OCI-LY1 (cell line): ENCODE results near the gene VTI1A.

Experiments
- H2AFZ ChIP-seq: fragments of 200-600 bp; sonication (generic), shearing (Covaris generic); 2 replicates; pipeline ENCODE4 v1.6.0; 2014; ENCODE audit warnings: antibody characterized with exemption, mild to moderate bottlenecking, low read length
- H3F3A ChIP-seq: fragments of 200-600 bp; sonication (generic), shearing (Covaris generic); 2 replicates; pipeline ENCODE4 v1.6.0; 2014; ENCODE audit warnings: mild to moderate bottlenecking, antibody characterized with exemption, low read length, moderate library complexity; ENCODE audit not compliant: insufficient read depth
- H3K27ac ChIP-seq: fragments of 200-600 bp; sonication (generic); 2 replicates; pipeline ENCODE4 v1.5.1; 2014; ENCODE audit warnings: low read length, mixed run types, mild to moderate bottlenecking, low read depth; ENCODE audit not compliant: poor library complexity, severe bottlenecking
- H3K27me3 ChIP-seq: fragments of 200-600 bp; sonication (generic); 2 replicates; pipeline ENCODE4 v1.6.0; 2014; ENCODE audit warnings: antibody characterized with exemption, mild to moderate bottlenecking, low read length, moderate library complexity; ENCODE audit not compliant: insufficient read depth
- H3K36me3 ChIP-seq: fragments of 200-600 bp; sonication (generic); 2 replicates; pipeline ENCODE4 v1.6.1; 2014; ENCODE audit warnings: mild to moderate bottlenecking, antibody characterized with exemption, low read length, moderate library complexity, mixed read lengths; ENCODE audit not compliant: insufficient read depth
- H3K4me1 ChIP-seq: fragments of 200-600 bp; sonication (generic); 2 replicates; pipeline ENCODE4 v1.5.1; 2014; ENCODE audit warnings: mild to moderate bottlenecking, low read length, moderate library complexity; ENCODE audit not compliant: insufficient read depth, severe bottlenecking
- H3K4me2 ChIP-seq: fragments of 200-600 bp; sonication (generic), shearing (Covaris generic); 2 replicates; pipeline ENCODE4 v1.6.1; 2014; ENCODE audit warnings: low read length
- H3K4me3 ChIP-seq: fragments of 200-600 bp; sonication (generic); 2 replicates; pipeline ENCODE4 v1.5.1; 2014; ENCODE audit warnings: low read length, low read depth, mild to moderate bottlenecking, mixed read lengths; ENCODE audit not compliant: poor library complexity, severe bottlenecking
- H3K79me2 ChIP-seq: fragments of 200-600 bp; shearing (Covaris generic); 2 replicates; pipeline ENCODE4 v1.6.1; 2016; ENCODE audit warnings: mixed run types, low read length, mixed read lengths; ENCODE audit not compliant: insufficient read depth
- H3K9ac ChIP-seq: fragments of 200-600 bp; sonication (generic), shearing (Covaris generic); 2 replicates; pipeline ENCODE4 v1.6.1; 2014; ENCODE audit warnings: mild to moderate bottlenecking, low read length, mixed read lengths
- H3K9me2 ChIP-seq: fragments of 200-600 bp; sonication (generic), shearing (Covaris generic); 2 replicates; pipeline ENCODE4 v1.6.1; 2014; ENCODE audit warnings: low read depth, mild to moderate bottlenecking, low read length, mixed read lengths
- H3K9me3 ChIP-seq: fragments of 200-600 bp; shearing (Covaris generic); 2 replicates; pipeline ENCODE4 v1.6.1; 2014; ENCODE audit warnings: low read length, mixed read lengths
- H4K20me1 ChIP-seq: fragments of 200-600 bp; sonication (generic), shearing (Covaris generic); 2 replicates; pipeline ENCODE4 v1.6.0; 2016; ENCODE audit warnings: mild to moderate bottlenecking, low read length; ENCODE audit not compliant: insufficient read depth
- CTCF ChIP-seq: fragments of 200-600 bp; sonication (generic), shearing (Covaris generic); IDR thresholded peaks from 2 replicates; pipeline ENCODE4 v1.5.1; 2017; ENCODE audit warnings: mild to moderate bottlenecking, antibody characterized with exemption, low read length, moderate library complexity, mixed read lengths
- EZH2 ChIP-seq: fragments of 200-600 bp; sonication (generic), shearing (Covaris generic); IDR thresholded peaks from 2 replicates; pipeline ENCODE4 v1.8.0; 2017; ENCODE audit warnings: borderline replicate concordance, mixed run types, mild to moderate bottlenecking, antibody characterized with exemption, low read length, moderate library complexity, mixed read lengths

VTI1A gene

DNA sequence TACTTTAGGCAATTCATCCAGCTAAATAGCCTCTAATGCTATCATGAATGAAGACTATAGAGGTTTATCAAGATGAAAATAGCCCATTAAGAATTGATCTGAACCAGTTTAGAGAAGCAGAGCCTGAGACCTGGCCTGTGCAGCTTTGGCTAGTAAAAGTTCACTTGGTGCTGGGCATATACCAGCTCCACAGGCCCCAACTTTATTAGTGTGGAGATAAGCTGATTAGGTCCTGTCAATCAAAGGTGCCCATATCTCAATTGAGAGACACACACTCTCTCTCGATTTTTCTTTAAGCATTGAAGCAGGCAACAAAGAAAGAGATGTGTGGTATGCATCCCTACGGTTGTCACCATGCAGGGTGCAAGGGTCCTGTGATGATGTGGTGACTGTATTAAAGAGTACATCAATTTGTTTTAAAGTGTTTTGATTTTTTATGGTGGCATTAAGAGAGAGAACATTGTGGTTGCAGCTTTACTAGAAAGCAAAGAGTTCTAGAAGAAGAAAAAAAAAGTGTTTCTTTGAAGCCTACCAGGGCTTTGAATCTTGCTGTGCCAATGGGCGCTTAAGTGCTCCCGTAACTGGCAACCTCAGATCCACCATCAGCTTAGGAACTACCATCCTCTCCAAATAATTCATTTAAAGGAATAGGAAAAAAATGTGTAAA, 111.6 kb downstream of the VTI1A start:
- H3K79me2 ChIP-seq: no peaks in the 10 kb centered on the region
- no peak overlapping the region for H2AFZ ChIP-seq
- no peak overlapping the region for H3K27ac ChIP-seq
- TF ChIP-seq EZH2: no peak
- no peak for TF ChIP-seq CTCF
- no peaks in the 10 kb centered on the region for H3K9me2 ChIP-seq
- no peak overlapping the region for H3K9ac ChIP-seq
- H3F3A ChIP-seq: no peaks in the 10 kb centered on the region
- no peaks in the 10 kb centered on the region for H3K36me3 ChIP-seq
- no peaks in the 10 kb centered on the region for H3K9me3 ChIP-seq
- H4K20me1 ChIP-seq: no peaks in the 10 kb centered on the region
- H3K4me3 ChIP-seq: no peak overlapping the region
- H3K4me1 ChIP-seq: no peaks in the 10 kb centered on the region
- H3K4me2 ChIP-seq: no peak overlapping the region
- H3K27me3 ChIP-seq: no peaks in the 10 kb centered on the region

GRCh38 chr10:112559349-112559748, 112.3 kb downstream of the VTI1A start:
- Histone ChIP-seq H3K4me1 (no peaks in the 10 kb centered on the region), H3K27ac (no peak overlapping the region), H3K9me2 (no peaks in the 10 kb centered on the region), H3F3A (no peaks in the 10 kb centered on the region), H3K4me2 (no peak overlapping the region), H3K79me2 (no peaks in the 10 kb centered on the region), H3K36me3 (no peaks in the 10 kb centered on the region), H2AFZ (no peak overlapping the region), H3K9ac (no peak overlapping the region), H3K27me3 (no peaks in the 10 kb centered on the region), H4K20me1 (no peaks in the 10 kb centered on the region), H3K4me3 (no peak overlapping the region), H3K9me3 (no peaks in the 10 kb centered on the region)
- no peak for TF ChIP-seq CTCF

GRCh38 chr10:112562122-112562521, 115.1 kb downstream of the VTI1A start:
- Histone ChIP-seq H3K9me2 (no peaks in the 10 kb centered on the region), H3K9me3 (no peaks in the 10 kb centered on the region), H3F3A (no peaks in the 10 kb centered on the region), H3K9ac (no peak overlapping the region), H3K4me2 (no peak overlapping the region), H3K4me3 (no peak overlapping the region), H2AFZ (no peak overlapping the region), H3K36me3 (no peaks in the 10 kb centered on the region), H4K20me1 (no peaks in the 10 kb centered on the region), H3K27ac (no peak overlapping the region), H3K4me1 (no peaks in the 10 kb centered on the region), H3K79me2 (no peaks in the 10 kb centered on the region), H3K27me3 (no peaks in the 10 kb centered on the region)
- no peak for TF ChIP-seq CTCF
- TF ChIP-seq EZH2: no peak
